HG03280 (cell line): Measurements from ENCODE around the gene KRT6B.
"Not testable (repeated sequence)": the region's sequence is repeated elsewhere in the genome, so short reads cannot be mapped to it uniquely, and the experiment has no call there.

ENCODE experiments used
- ATAC-seq: cut with Tn5 transposase; IDR thresholded peaks from one replicate; pipeline ENCODE4 v1.9.1; 2021; ENCODE audit warnings: mild to moderate bottlenecking, moderate library complexity; ENCODE audit not compliant: unreplicated experiment

The KRT6B gene

DNA sequence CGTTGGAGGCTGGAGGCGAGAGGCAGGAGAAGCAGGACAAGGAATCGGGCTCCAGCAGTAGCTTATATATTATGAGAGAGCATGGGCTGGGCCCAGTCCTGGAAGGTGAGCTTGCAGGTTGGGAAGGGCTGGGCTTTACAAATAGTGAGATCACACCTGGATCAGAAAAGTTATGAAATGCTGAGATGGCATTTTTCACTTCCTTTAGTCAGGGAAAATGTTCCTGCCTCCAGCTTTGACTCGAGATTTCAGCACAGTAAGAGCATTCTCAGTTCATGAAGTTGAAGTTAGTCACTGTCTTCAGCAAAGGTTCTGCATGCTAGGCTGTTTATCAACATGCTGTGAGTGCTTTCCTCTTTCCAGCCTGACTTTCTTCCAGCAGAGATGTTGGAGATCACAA, 21.8 kb upstream of the KRT6B start, which contains the start of gene KRT6C:
Gene KRT6C (minus strand): TSS at position 38 of the 400 bp plus-strand sequence. CDS start 68 bp downstream, outside the sequence.
- no peak for ATAC-seq

DNA sequence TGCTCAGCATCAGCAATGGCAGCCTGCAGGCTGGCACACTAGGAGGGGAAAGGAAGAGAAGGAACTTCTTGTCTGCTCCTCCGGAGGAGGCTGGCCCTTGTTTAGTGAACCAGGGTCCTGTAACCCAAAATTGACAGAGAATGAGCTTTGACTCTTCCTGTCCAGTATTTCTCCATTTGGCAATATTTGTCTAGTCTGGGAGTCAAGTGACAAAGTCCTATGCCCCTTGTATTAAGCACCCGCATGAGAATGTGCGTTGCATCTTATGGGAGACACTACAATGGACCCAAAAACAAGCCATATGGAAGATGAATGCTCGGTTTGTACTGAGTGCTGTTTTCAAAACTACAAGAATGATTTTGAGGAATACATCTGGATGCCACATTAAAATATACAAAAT, 17.9 kb upstream of the KRT6B start:
- ATAC-seq: no peak

DNA sequence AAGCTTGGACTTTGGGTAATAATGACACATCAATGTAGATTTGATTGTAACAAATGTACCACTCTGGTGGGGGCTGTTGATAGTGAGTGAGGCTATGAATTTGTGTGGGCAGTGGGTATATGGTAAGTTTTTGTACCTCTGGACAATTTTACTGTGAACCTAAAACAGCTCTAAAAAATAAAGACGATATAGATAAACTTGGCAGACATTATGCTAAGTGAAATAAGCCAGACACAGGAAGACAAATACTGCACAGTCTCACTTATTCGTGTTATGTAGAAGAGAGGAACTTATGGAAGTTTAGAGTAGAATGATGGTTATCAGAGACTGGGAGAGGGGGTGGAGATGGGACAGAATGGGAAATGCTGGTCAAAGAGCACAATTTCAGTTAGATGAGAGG, 13.0 kb upstream of the KRT6B start:
- no peak for ATAC-seq

GRCh38 chr12:52461693-52462092, 9.7 kb upstream of the KRT6B start:
- ATAC-seq: no peak

DNA sequence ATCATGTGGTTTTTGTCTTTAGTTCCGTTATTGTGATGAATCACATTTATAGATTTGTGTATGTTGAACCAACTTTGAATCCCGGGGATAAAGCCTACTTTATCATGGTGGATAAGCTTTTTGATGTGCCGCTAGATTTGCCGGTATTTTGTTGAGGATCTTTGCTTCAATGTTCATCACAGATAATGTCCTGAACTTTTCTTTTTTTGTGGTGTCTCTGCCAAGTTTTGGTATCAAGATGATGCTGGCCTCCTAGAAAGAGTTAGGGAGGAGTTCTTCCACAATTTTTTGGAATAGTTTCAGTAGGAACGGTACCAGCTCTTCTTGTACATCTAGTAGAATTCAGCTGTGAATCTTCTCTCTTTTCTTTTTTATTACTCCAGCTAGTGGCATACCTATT, 6.9 kb upstream of the KRT6B start:
- no peak for ATAC-seq

GRCh38 chr12:52455821-52456220, 3.9 kb upstream of the KRT6B start:
- no peak for ATAC-seq

GRCh38 chr12:52454411-52455201, 2.7 kb upstream of the KRT6B start:
- no peak for ATAC-seq

GRCh38 chr12:52448228-52448627, 3.7 kb downstream of the KRT6B start:
- no peak for ATAC-seq

- not testable (repeated sequence) for ATAC-seq
These were observed 4.8 kb downstream of the KRT6B start for GRCh38 chr12:52447196-52447595.

DNA sequence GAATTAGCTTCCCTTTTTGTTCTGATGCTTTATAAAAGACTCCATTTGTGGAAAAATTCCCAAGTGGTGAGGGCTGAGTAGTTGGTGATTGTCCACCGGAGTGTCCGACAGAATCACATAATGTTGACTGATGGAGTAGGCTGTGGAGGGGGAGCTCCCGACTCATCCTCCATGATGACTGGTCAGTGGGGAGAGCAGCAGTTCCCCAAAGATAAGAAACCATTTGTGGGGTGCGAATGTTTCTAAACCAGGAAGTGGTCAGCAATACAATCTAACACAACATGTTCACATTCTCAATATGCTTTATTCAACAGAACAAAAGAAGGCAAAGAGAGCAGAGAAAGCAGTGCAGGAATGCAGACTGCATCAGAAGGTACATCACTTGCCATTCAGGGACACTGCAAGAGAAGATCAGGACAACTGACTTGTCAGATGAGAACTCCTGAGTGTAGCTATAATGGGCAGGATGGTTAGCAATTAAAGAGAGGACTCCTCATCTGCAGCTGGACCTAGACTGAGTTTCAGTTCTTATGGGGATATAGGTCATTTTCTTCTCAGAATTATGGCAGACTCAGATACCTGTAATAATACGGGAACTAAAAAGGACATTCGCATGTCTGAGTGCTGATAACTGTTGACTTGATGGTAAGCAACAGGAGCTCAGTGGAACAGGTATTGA, 5.4 kb downstream of the KRT6B start:
- ATAC-seq: no peak

- ATAC-seq: no peak
These were observed 6.1 kb downstream of the KRT6B start for GRCh38 chr12:52445876-52446275.

DNA sequence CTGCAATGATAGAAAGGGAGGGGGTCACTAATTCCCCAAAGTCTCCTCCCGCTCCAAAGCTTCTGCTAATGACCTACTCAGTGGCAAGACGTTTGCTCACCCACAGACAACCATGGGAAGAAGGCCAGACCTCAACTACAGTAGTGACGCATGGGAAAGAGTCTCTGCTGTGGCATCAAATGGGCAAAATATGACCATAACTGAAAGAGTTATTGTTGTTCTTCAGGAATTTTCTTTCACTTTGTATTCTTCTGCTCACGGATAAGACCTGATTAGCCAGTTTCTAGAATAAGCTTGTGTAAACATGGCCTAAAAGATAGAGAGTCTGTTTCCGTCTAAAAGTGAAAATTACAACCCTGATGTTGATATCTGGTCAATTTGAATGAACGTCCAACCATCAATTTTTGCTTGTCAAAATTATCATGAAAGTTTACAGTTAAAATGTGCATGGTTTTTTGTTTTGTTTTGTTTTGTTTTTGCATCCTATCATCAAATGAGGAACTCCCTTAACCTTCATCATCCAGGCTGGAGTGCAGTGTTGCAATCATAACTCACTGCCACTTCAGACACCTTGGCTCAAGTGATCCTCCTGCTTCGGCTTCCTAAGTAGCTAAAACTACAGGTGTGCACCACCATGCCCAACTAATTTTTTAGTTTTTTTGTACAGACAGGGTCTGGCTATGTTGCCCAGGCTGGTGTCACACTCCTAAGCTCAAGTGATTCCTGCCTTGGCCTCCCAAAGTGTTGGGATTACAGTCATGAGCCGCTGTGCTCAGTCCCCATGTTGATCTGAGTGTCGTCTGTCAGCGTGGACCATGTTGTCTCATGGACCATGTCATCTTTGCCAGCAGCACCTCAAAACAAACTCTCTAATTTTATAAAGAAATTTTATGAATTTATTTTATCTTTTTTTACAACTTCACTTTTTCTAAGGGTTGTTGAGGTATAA, 7.0 kb downstream of the KRT6B start:
- ATAC-seq: no peak

GRCh38 chr12:52443966-52444365, 8.0 kb downstream of the KRT6B start:
- no peak for ATAC-seq

DNA sequence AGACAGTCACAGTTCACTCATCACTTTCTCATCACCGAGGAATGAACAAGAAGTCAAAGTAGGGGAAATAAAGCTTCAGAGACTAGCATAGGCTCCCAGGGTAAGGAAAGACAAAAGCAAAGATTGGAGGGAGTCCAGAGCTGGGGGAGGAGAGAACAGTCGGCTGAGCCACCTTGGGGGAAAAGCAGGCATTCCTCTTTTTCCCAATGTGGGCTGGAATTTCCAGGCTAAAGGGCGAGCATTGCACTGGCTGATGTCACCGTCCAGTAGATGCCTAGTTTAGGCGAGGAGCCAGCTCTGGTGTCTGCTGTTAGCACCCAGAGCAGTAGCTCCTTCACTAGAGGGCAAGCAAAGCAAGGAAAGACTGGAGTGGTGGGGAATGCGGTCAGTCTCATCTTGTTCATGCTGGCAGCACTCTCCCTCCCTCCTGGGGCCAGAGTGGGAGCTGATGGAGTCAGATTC, 9.3 kb downstream of the KRT6B start:
- ATAC-seq: no peak

- ATAC-seq: no peak
These were observed 10.5 kb downstream of the KRT6B start for GRCh38 chr12:52441320-52441911.

DNA sequence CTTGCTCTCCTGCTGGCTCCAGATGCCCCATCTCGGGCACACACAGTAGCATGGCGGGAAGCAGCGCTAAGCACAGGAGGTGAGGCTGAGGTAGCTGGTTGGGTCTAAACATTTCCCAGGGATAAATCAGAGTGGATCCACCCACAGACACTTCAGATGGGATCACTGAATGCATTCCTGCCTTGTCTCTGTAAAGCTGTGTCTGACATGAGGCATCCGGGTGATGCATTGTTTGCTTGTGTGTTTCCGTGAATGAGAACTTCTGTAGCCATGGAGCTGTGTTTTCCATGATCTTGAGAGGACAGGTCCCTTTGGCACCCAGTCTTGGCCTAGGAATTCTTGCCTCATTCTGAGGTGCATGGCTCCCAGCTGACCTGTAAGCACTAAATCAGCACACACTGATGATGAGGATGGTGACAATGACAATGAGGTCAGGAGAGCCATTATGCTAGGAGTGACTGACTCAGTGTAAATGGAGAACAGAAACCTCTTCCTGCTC, 11.1 kb downstream of the KRT6B start:
- no peak for ATAC-seq

GRCh38 chr12:52439845-52440244, 12.1 kb downstream of the KRT6B start:
- ATAC-seq: no peak

DNA sequence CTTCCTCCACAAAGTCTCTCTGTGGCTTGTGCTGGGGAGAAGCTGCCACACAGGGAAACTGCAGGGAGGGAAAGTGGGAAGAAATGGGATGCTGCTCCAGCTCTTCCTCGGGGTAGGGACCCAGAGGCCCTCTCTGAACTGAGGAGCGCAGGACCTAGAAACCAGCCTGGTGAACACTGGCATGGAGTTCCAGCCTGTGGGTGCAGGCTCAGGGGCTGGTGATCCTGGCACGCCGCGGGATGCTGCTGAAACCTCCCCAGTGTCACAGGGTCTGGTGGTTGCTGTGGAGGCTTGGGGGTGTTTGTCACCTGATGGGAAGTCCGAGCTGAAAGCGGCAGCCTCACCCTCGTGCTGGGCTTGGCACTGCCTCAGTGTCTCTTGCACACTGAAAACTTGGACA, 12.5 kb downstream of the KRT6B start:
- ATAC-seq: no peak

DNA sequence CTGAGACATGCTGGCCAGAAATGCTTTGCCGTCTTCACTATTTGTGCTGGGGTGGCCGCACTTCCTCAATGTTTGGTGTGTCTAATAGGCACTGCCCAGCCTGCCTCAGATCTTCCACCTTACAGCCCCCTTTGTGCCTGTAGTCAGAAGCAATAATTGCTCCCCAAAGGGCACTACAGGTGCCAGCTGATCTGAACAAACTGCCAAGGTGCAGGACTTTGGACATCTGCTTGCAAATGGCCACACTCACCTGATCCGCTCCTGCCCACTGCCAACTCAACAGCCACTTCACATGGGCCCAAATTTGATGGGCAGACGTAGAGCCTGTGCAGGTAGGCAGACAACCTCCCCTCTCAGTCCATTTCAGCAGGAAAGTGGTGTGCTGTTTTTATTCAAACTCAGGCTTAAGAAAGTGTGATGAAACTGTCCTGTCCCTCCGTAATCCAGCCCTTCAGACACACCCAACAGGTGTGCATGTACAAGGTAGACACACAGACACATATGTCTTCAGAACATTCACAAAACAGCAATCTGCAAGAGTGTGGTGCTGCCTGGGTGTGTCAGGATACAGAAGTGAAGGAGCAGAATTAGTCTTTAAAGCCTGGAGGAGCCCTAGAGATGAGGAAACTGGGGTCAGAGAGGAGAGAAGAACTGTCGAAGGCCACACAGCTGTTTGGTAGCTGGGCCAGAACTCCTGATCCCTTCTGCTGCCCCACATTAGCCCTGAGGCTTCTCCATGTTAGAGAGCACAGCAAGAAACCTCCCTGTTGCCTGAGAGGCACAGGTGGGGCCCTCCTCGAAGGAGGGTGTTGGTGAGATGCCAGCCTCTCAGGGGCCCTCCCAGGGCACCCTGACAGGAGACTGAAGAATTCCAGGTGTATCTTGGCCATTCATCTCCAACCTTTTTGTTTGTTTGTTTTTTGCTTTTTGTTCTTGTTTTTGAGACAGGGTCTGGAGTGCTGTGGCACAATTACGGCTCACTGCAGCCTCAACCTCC, 13.3 kb downstream of the KRT6B start:
- ATAC-seq: no peak
